Myocyte (in vitro differentiated cells): ENCODE data around the gene PTPN1. TPM values are rescaled to one million over a fixed set of nuclear protein-coding genes. Genes with fewer than 3 reads are reported as not detected.

Experiments used
- DNase-seq: peaks from one replicate; pipeline ENCODE4 v3.0.0-alpha.2; 2012; ENCODE audit warnings: low read depth
- microRNA counts: library from miRNA; unstranded; fragments of <30 nt; microRNA quantifications from one replicate; lab custom pipeline; 2016
- microRNA-seq: library from miRNA; unstranded; fragments of <30 nt; microRNA quantifications from one replicate; pipeline ENCODE4, GENCODE V29; 2016
- total RNA-seq: library from RNA; depleted of rRNA; stranded (reverse); fragments of >200 nt; gene quantifications from 2 replicates; pipeline ENCODE4 v1.2.3, GENCODE V29; 2014

PTPN1 gene
- total RNA-seq, 1 donor from 2014 or later = 35.4 TPM

- DNase-seq = no peak
Observed at GRCh38 chr20:50628853-50629669, 118.9 kb downstream of the PTPN1 start.

GRCh38 chr20:50629670-50630045, 119.5 kb downstream of the PTPN1 start:
- no peak for DNase-seq

GRCh38 chr20:50630578-50631263, 120.5 kb downstream of the PTPN1 start:
- DNase-seq = no peak

- no peak for DNase-seq
Observed at GRCh38 chr20:50632236-50632635, 122.1 kb downstream of the PTPN1 start.

GRCh38 chr20:50632701-50633100, 122.5 kb downstream of the PTPN1 start:
- DNase-seq = no peak

- DNase-seq = no peak
Observed at GRCh38 chr20:50633361-50633760, 123.2 kb downstream of the PTPN1 start.

- DNase-seq = no peak
Observed at GRCh38 chr20:50634191-50634590, 124.0 kb downstream of the PTPN1 start.

MicroRNA genes within 50 kb of the gene (microRNA counts, 767-probe panel; counts per million panel counts)
- microRNA hsa-miR-645 (lab: Ali Mortazavi, UCI) = not detected

Small RNA genes lying within 50 kb of the gene (microRNA-seq; reads per million reads assigned to microRNA genes)
- gene MIR1302-5 (not detected), gene MIR645 (not detected)

Other genes with a start within 250 kb of the PTPN1 start
- gene RIPOR3, start 181.2 kb downstream of the PTPN1 start, total RNA-seq = 0.16 and 0.47 TPM in 2 replicates
- gene PARD6B, start 221.2 kb downstream of the PTPN1 start, total RNA-seq = 0.19 and 0.47 TPM in 2 replicates